Spleen (tissue), 11 donors: ENCODE measurements around the gene STAG3. TPM values are rescaled to one million over a fixed set of nuclear protein-coding genes. Genes with fewer than 3 reads are reported as not detected.
"Not testable (repeated sequence)": the region's sequence is repeated elsewhere in the genome, so short reads cannot be mapped to it uniquely, and the experiment has no call there.

ENCODE experiments used
- DNase-seq: peaks from one replicate; pipeline ENCODE4 v3.0.0-alpha.2; 2020
- H3K27ac ChIP-seq, 8 donors: fragments of 200-600 bp; sonication (generic) in 7 of 8; 1 replicate in 4 of 8; 2 replicates in 4 of 8; pipeline versions ENCODE4 v1.5.0 to v1.8.0; 2016 to 2021; ENCODE audit warnings: inconsistent platforms in 4 of 8, mild to moderate bottlenecking in 4 of 8, moderate library complexity in 1 of 8
- H3K27me3 ChIP-seq, 7 donors: fragments of 200-600 bp; sonication (generic) in 6 of 7; replicated peaks in 1 of 7; 1 replicate in 4 of 7; 2 replicates in 3 of 7; pipeline versions ENCODE4 v1.5.0 to v1.8.0; 2016 to 2021; ENCODE audit warnings: inconsistent platforms in 3 of 7, mild to moderate bottlenecking in 1 of 7
- H3K36me3 ChIP-seq, 6 donors: fragments of 200-600 bp; sonication (generic) in 5 of 6; 1 replicate in 4 of 6; 2 replicates in 2 of 6; pipeline versions ENCODE4 v1.5.0 to v1.8.0; 2016 to 2021; ENCODE audit warnings: inconsistent platforms in 2 of 6
- H3K4me1 ChIP-seq, 6 donors: fragments of 200-600 bp; sonication (generic) in 5 of 6; 1 replicate in 3 of 6; 2 replicates in 3 of 6; pipeline versions ENCODE4 v1.5.0 to v1.8.0; 2016 to 2021; ENCODE audit warnings: inconsistent platforms in 3 of 6
- H3K4me3 ChIP-seq, 8 donors: fragments of 200-600 bp; sonication (generic) in 7 of 8; 1 replicate in 4 of 8; 2 replicates in 4 of 8; pipeline versions ENCODE4 v1.5.0 to v1.8.0; 2016 to 2021; ENCODE audit warnings: inconsistent platforms in 4 of 8, mild to moderate bottlenecking in 4 of 8, moderate library complexity in 2 of 8
- H3K9me3 ChIP-seq, 8 donors: fragments of 200-600 bp; sonication (generic) in 7 of 8; 1 replicate in 4 of 8; 2 replicates in 4 of 8; pipeline versions ENCODE4 v1.5.0 to v1.8.0; 2016 to 2021; ENCODE audit warnings: inconsistent platforms in 4 of 8
- POLR2A ChIP-seq, 3 donors: fragments of 450-650 bp; IDR thresholded peaks; one replicate each; pipeline ENCODE4 v1.5.1; 2017; ENCODE audit warnings: antibody characterized with exemption in 3 of 3, mild to moderate bottlenecking in 1 of 3
- POLR2AphosphoS5 ChIP-seq, 3 donors: sonication (generic); formaldehyde crosslinking; IDR thresholded peaks; one replicate each; pipeline ENCODE4 v1.5.1; 2017; ENCODE audit warnings: antibody characterized with exemption in 3 of 3
- WGBS, 5 donors: extraction: QIAGEN DNeasy Blood & Tissue Kit in 3 of 5; methylation state at CpG; one replicate each; pipeline versions ENCODE4 v1.1.5 to v1.1.7; 2013 to 2018; 5-methylcytosine and 5-hydroxymethylcytosine counted together
- intact Hi-C: fragments of 100-400 bp; cut with DNase I; formaldehyde crosslinking; loops from one replicate; pipeline ENCODE4 v1.15.0; 2023; ENCODE audit warnings: low total_unique reads
- microRNA-seq, 3 donors: library from miRNA; unstranded; fragments of <30 nt; microRNA quantifications; one replicate each; pipeline versions ENCODE4 to v1.1.0, GENCODE V29; 2019 to 2020
- polyA plus RNA-seq, 3 donors: library from polyadenylated mRNA; stranded (reverse); fragments of 200-250 nt; gene quantifications; one replicate each; pipeline ENCODE4 v1.2.1, GENCODE V29; 2013
- total RNA-seq, 7 donors: library from RNA; depleted of rRNA in 3 of 7; stranded (reverse); fragments of >200 nt in 3 of 7; fragmentation: NEBNext Ultra II Directional in 4 of 7; extraction: Animal tissue kit (Norgen Biotek cat#: 25700) in 4 of 7; gene quantifications; one replicate each; pipeline versions ENCODE4 v1.1.0 to v1.2.1, GENCODE V29; 2016 to 2021
- TF ChIP-seq, protein P1 (sequence below), 11 experiments: fragments of 200-600 bp in 7 of 11; fragments of 450-650 bp in 4 of 11; sonication (generic) in 4 of 11; IDR thresholded peaks in 8 of 11; conservative IDR thresholded peaks in 3 of 11; 1 replicate in 7 of 11; 2 replicates in 4 of 11; pipeline versions ENCODE4 v1.4.0 to v1.8.0; 2016 to 2021; ENCODE audit warnings: antibody characterized with exemption in 11 of 11, inconsistent platforms in 4 of 11, mild to moderate bottlenecking in 1 of 11
- donor health status: healthy with polysubstance abuse.
- donor health status: DM: no; HTN: no; CAD: no; lungs with moderate emphysema.
- donor health status: DM: no; HTN: no; CAD: no.
- donor health status: Bipolar disorder and iron deficiency.
- donor health status: healthy.
- donor health status: DM: no; HTN: no; CAD: no.
- donor health status: DM: yes; HTN: yes; CAD: no.

STAG3 gene
- total and polyA plus RNA-seq, 10 donors, result 8.0 to 123 (median 40.4) TPM

DNA sequence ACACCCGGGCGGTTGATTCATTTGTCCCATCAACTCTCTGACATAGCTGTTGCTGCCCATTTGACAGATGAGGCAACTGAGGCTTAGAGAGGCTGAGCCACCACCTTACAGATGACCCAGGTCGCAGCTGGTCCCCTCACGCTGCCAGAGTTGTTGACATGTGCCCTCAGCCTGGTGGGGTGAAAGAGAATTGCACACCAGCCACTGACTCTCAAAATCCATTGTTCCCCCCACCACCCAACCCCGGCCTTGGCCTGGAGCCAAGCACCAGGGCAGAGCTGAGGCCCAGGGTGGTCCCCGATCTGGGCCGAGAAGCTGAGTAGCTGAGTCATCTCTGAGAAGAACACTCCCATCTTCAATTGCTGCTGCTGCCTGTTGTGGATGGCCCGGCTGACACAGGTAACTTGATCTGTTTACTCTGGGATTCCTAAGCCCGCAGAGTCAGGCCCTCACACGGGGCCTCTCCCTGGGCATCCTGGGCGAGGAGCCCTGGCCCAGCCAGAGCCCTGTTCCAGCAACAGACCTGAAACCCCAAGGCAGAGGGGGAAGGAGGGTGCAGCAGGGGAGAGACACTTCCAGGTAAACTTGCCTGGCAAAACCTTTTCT is 69.5 kb downstream of the STAG3 start:
- no peak overlapping the region for H3K27ac ChIP-seq
- WGBS, 5 donors, result 64 to 73% (median 68%) methylated on average over 9 to 11 of the region's 11 CpGs
- no peaks in the 10 kb centered on the region for H3K36me3 ChIP-seq
- no peak overlapping the region for H3K4me3 ChIP-seq
- TF ChIP-seq POLR2A (IDR thresholded peaks at IDR 0.05) (no peak), POLR2AphosphoS5 (IDR thresholded peaks at IDR 0.05) (no peak)
- TF ChIP-seq, protein P1, sequence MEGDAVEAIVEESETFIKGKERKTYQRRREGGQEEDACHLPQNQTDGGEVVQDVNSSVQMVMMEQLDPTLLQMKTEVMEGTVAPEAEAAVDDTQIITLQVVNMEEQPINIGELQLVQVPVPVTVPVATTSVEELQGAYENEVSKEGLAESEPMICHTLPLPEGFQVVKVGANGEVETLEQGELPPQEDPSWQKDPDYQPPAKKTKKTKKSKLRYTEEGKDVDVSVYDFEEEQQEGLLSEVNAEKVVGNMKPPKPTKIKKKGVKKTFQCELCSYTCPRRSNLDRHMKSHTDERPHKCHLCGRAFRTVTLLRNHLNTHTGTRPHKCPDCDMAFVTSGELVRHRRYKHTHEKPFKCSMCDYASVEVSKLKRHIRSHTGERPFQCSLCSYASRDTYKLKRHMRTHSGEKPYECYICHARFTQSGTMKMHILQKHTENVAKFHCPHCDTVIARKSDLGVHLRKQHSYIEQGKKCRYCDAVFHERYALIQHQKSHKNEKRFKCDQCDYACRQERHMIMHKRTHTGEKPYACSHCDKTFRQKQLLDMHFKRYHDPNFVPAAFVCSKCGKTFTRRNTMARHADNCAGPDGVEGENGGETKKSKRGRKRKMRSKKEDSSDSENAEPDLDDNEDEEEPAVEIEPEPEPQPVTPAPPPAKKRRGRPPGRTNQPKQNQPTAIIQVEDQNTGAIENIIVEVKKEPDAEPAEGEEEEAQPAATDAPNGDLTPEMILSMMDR (IDR thresholded peaks at IDR 0.05 in 8 of 11, conservative IDR thresholded peaks at IDR 0.05 in 3 of 11), result no peak
- peaks cover 0 to 15% (median 0%) of the 10 kb centered on the region in 6 donors for H3K4me1 ChIP-seq
- no peaks in the 10 kb centered on the region for H3K9me3 ChIP-seq
- DNase-seq, result no peak
- intact Hi-C loops, result no loop called here
- no peaks in the 10 kb centered on the region for H3K27me3 ChIP-seq

DNA sequence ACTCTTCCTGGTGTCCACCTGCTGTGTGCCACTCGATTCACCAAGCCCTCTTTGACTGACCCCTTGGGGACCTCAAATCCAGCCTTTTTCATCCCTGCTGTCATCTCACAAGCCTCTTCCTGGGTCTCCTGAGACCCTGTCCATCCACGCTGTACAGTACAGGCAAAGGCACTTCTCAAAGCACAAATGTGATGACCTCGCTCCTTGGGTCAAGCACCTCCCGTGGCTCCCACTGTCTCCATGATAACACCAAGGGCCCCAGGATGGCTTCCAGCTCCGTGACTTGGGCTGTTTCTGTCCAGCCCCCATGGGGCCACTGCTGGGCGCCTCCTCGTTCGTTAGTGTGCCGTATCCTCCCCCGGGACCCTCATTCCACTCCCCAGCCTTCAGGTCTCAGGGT is 70.8 kb downstream of the STAG3 start:
- Histone ChIP-seq H3K27me3 (no peaks in the 10 kb centered on the region), H3K9me3 (no peaks in the 10 kb centered on the region), H3K27ac (no peak overlapping the region), H3K4me1 (peaks cover 0 to 13% (median 0%) of the 10 kb centered on the region in 6 donors), H3K4me3 (no peak overlapping the region), H3K36me3 (no peaks in the 10 kb centered on the region)
- intact Hi-C loops, result no loop called here
- no peak for DNase-seq
- no peak for TF ChIP-seq POLR2AphosphoS5 (IDR thresholded peaks at IDR 0.05)
- TF ChIP-seq, protein P1 (IDR thresholded peaks at IDR 0.05 in 8 of 11, conservative IDR thresholded peaks at IDR 0.05 in 3 of 11), result no peak
- no peak for TF ChIP-seq POLR2A (IDR thresholded peaks at IDR 0.05)
- WGBS, 5 donors, result 84 to 92% (median 88%) methylated on average over 6 to 10 of the region's 10 CpGs

DNA sequence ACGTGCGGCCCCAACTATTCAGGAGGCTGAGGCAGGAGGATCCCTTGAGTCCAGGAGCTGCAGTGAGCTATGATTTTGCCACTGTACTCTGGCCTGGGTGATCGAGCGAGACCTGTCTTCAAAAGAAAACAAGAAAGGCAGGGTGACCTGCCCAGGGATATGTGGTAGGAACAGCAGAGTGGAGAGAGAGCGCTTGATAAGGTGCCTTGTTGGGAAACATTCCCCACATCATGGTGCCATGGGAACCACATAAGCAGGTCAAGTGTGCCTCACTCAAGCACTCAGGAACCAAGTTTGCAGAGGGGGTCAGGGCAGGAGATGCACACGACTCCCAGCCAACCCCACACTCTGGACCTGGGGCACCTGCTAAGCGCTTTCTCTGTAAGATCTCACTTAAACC is 79.3 kb downstream of the STAG3 start:
- TF ChIP-seq POLR2AphosphoS5 (IDR thresholded peaks at IDR 0.05) (no peak), POLR2A (IDR thresholded peaks at IDR 0.05) (no peak)
- TF ChIP-seq, protein P1 (IDR thresholded peaks at IDR 0.05 in 8 of 11, conservative IDR thresholded peaks at IDR 0.05 in 3 of 11), result no peak
- no peak overlapping the region for H3K27ac ChIP-seq
- WGBS, 5 donors, result 94 to 99% (median 96%) methylated on average over 7 of the region's 7 CpGs
- no peaks in the 10 kb centered on the region for H3K4me1 ChIP-seq
- H3K9me3 ChIP-seq, result no peaks in the 10 kb centered on the region
- H3K4me3 ChIP-seq, result no peak overlapping the region
- no peaks in the 10 kb centered on the region for H3K36me3 ChIP-seq
- intact Hi-C loops, result no loop called here
- no peak for DNase-seq
- H3K27me3 ChIP-seq, result no peaks in the 10 kb centered on the region

DNA sequence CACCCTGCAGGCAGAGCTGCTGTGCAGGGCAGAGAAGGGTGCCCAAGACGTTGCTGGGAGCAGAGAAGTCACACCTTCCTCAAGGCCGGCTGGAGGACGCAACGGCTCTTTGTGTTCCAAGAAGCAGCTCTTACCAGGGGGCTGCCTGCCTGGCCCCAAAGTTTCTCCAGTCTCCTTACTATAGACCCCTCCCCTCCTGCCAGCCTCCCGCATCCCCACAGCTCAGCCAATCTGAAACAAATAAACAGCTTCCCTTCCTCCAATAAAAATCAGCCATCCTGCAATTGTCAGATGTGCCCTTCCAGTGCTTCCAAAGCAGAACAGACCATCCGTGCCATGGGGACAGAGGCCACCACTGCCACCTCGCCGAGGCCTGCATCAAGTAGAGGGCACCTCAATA is 82.3 kb downstream of the STAG3 start:
- H3K27me3 ChIP-seq, H3K4me3 ChIP-seq, intact Hi-C loops, DNase-seq, H3K9me3 ChIP-seq, H3K4me1 ChIP-seq, H3K27ac ChIP-seq, H3K36me3 ChIP-seq: not testable (repeated sequence)
- WGBS, 5 donors, result 84 to 98% (median 88%) methylated on average over 8 of the region's 8 CpGs

DNA sequence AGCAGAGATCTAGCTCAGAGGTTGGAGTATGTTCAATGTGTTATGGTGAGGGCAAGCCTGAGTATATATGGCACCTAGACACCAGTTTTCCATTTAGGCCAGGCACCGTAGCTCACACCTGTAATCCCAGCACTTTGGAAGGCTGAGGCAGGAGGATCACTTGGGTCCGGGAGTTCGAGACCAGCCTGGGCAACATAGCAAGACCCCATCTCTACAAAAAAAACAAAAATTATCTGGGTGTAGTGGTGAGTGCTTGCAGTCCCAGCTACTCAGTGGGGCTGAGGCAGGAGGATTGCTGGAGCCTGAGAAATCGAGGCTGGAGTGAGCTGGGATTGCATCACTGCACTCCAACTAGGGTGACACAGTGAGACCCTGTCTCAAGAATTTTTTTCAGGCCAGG is 85.2 kb downstream of the STAG3 start:
- peaks cover 0 to 20% (median 12%) of the 10 kb centered on the region in 6 donors for H3K4me1 ChIP-seq
- intact Hi-C loops, H3K27me3 ChIP-seq, H3K4me3 ChIP-seq, H3K36me3 ChIP-seq, DNase-seq, H3K27ac ChIP-seq, H3K9me3 ChIP-seq: not testable (repeated sequence)
- WGBS, 5 donors, result 85 to 97% (median 93%) methylated on average over 4 of the region's 4 CpGs

Small RNAs within 50 kb of the gene (microRNA-seq; reads per million reads assigned to microRNA genes)
- 0.28 to 0.36 (median 0.35) reads per million in 3 donors for gene MIR4658

Other genes with a start within 250 kb of the STAG3 start
- 1 to 10 TPM in 1 of 7 donors, under 1 TPM in 1, not detected in 5; 0.47 to 1.0 TPM for gene GJC3, start 248.3 kb upstream of the STAG3 start, total RNA-seq
- gene GJC3, start 248.3 kb upstream of the STAG3 start, polyA plus RNA-seq, result under 1 TPM in 2 of 3 donors, not detected in 1; 0.29 to 0.53 TPM
- under 1 TPM in 1 of 7 donors, not detected in 6; 0.79 TPM for gene AZGP1, start 201.9 kb upstream of the STAG3 start, total RNA-seq
- 1 to 10 TPM in 1 of 3 donors, under 1 TPM in 2; 0.13 to 2.3 (median 0.36) TPM for gene AZGP1, start 201.9 kb upstream of the STAG3 start, polyA plus RNA-seq
- 10 to 100 TPM; 29.7 to 77.9 (median 65.7) TPM for gene ZKSCAN1, start 162.3 kb upstream of the STAG3 start, total RNA-seq
- 10 to 100 TPM in 2 of 3 donors, 1 to 10 TPM in 1; 7.3 to 11.5 (median 10.6) TPM for gene ZKSCAN1, start 162.3 kb upstream of the STAG3 start, polyA plus RNA-seq
- 10 to 100 TPM in 2 of 7 donors, 1 to 10 TPM in 5; 7.2 to 14.3 (median 9.2) TPM for gene ZSCAN21, start 128.1 kb upstream of the STAG3 start, total RNA-seq
- gene ZSCAN21, start 128.1 kb upstream of the STAG3 start, polyA plus RNA-seq, result 1 to 10 TPM; 3.7 to 6.1 (median 5.0) TPM
- gene ZNF3, start 96.2 kb upstream of the STAG3 start, total RNA-seq, result 10 to 100 TPM; 25.7 to 34.0 (median 29.3) TPM
- gene ZNF3, start 96.2 kb upstream of the STAG3 start, polyA plus RNA-seq, result 10 to 100 TPM; 11.0 to 17.3 (median 14.8) TPM
- 10 to 100 TPM; 47.0 to 86.7 (median 64.7) TPM for gene COPS6, start 88.9 kb upstream of the STAG3 start, total RNA-seq
- 10 to 100 TPM; 80.7 to 89.6 (median 83.5) TPM for gene COPS6, start 88.9 kb upstream of the STAG3 start, polyA plus RNA-seq
- 10 to 100 TPM; 49.5 to 74.7 (median 64.8) TPM for gene MCM7, start 76.5 kb upstream of the STAG3 start, total RNA-seq
- 10 to 100 TPM; 72.3 to 92.7 (median 75.8) TPM for gene MCM7, start 76.5 kb upstream of the STAG3 start, polyA plus RNA-seq
- 10 to 100 TPM in 5 of 7 donors, 1 to 10 TPM in 2; 9.2 to 18.0 (median 12.0) TPM for gene AP4M1, start 76.3 kb upstream of the STAG3 start, total RNA-seq
- 10 to 100 TPM in 2 of 3 donors, 1 to 10 TPM in 1; 8.7 to 10.1 (median 10.1) TPM for gene AP4M1, start 76.3 kb upstream of the STAG3 start, polyA plus RNA-seq
- gene TAF6, start 58.6 kb upstream of the STAG3 start, total RNA-seq, result 10 to 100 TPM; 29.7 to 44.0 (median 36.5) TPM
- 10 to 100 TPM; 16.5 to 36.6 (median 21.3) TPM for gene TAF6, start 58.6 kb upstream of the STAG3 start, polyA plus RNA-seq
- 10 to 100 TPM; 12.4 to 19.7 (median 15.2) TPM for gene CNPY4, start 58.3 kb upstream of the STAG3 start, total RNA-seq
- gene CNPY4, start 58.3 kb upstream of the STAG3 start, polyA plus RNA-seq, result 10 to 100 TPM in 2 of 3 donors, 1 to 10 TPM in 1; 9.7 to 14.1 (median 11.0) TPM
- 1 to 10 TPM; 1.7 to 4.4 (median 2.0) TPM for gene MBLAC1, start 51.0 kb upstream of the STAG3 start, total RNA-seq
- 1 to 10 TPM; 1.8 to 2.7 (median 2.4) TPM for gene MBLAC1, start 51.0 kb upstream of the STAG3 start, polyA plus RNA-seq
- gene LAMTOR4, start 29.0 kb upstream of the STAG3 start, total RNA-seq, result 100 to 1,000 TPM; 152 to 328 (median 187) TPM
- gene LAMTOR4, start 29.0 kb upstream of the STAG3 start, polyA plus RNA-seq, result 100 to 1,000 TPM; 470 to 709 (median 574) TPM
- 10 to 100 TPM; 33.0 to 68.7 (median 48.2) TPM for gene TRAPPC14, start 19.2 kb upstream of the STAG3 start, total RNA-seq
- gene TRAPPC14, start 19.2 kb upstream of the STAG3 start, polyA plus RNA-seq, result 10 to 100 TPM; 33.0 to 54.5 (median 51.4) TPM
- gene GAL3ST4, start 9.3 kb upstream of the STAG3 start, total RNA-seq, result 1 to 10 TPM; 1.3 to 6.2 (median 3.0) TPM
- 1 to 10 TPM; 1.0 to 2.8 (median 1.1) TPM for gene GAL3ST4, start 9.3 kb upstream of the STAG3 start, polyA plus RNA-seq
- gene GPC2, start 537 bp upstream of the STAG3 start, total RNA-seq, result 1 to 10 TPM; 2.4 to 5.3 (median 4.5) TPM
- gene GPC2, start 537 bp upstream of the STAG3 start, polyA plus RNA-seq, result 1 to 10 TPM; 2.1 to 4.4 (median 4.2) TPM
- 10 to 100 TPM; 21.9 to 58.7 (median 33.9) TPM for gene PVRIG, start 42.0 kb downstream of the STAG3 start, total RNA-seq
- gene PVRIG, start 42.0 kb downstream of the STAG3 start, polyA plus RNA-seq, result 10 to 100 TPM; 20.3 to 41.2 (median 30.2) TPM
- not detected for gene SPDYE3, start 129.8 kb downstream of the STAG3 start, total RNA-seq
- gene SPDYE3, start 129.8 kb downstream of the STAG3 start, polyA plus RNA-seq, result under 1 TPM; 0.09 to 0.22 (median 0.15) TPM
- 100 to 1,000 TPM in 2 of 7 donors, 10 to 100 TPM in 5; 66.2 to 114 (median 70.5) TPM for gene PILRB, start 180.2 kb downstream of the STAG3 start, total RNA-seq
- 10 to 100 TPM; 56.8 to 97.5 (median 95.0) TPM for gene PILRB, start 180.2 kb downstream of the STAG3 start, polyA plus RNA-seq
- gene PILRA, start 195.6 kb downstream of the STAG3 start, total RNA-seq, result 10 to 100 TPM; 19.8 to 61.1 (median 30.9) TPM
- gene PILRA, start 195.6 kb downstream of the STAG3 start, polyA plus RNA-seq, result 10 to 100 TPM in 2 of 3 donors, 1 to 10 TPM in 1; 5.8 to 18.8 (median 11.7) TPM